Keratinocyte (primary cell): ENCODE data around the gene PDE8A. TPM values are rescaled to one million over a fixed set of nuclear protein-coding genes. Genes with fewer than 3 reads are reported as not detected.

Source experiments
- DNase-seq: peaks from one replicate; pipeline ENCODE4 v3.0.0-alpha.2; 2011; ENCODE audit warnings: low read depth, missing footprints, low spot score
- FAIRE-seq: peaks from 2 replicates; lab custom pipeline; 2011; peaks lifted over from hg19 to GRCh38; lab: Jason Lieb, UNC
- H2AFZ ChIP-seq: 2 replicates; pipeline ENCODE4 v1.6.0; 2012; ENCODE audit warnings: low read length, control low read depth, inconsistent platforms; ENCODE audit not compliant: control insufficient read depth
- H3K27ac ChIP-seq: 2 replicates; pipeline ENCODE4 v1.5.1; 2011; ENCODE audit warnings: low read length; ENCODE audit not compliant: control insufficient read depth, insufficient read depth
- H3K27me3 ChIP-seq: 3 replicates; pipeline ENCODE4 v1.6.0; 2011; ENCODE audit warnings: low read length; ENCODE audit not compliant: control insufficient read depth, insufficient read depth; ENCODE audit errors: extremely low read depth
- H3K36me3 ChIP-seq, 2 experiments: 2 replicates in 1 of 2; 3 replicates in 1 of 2; pipeline ENCODE4 v1.5.1; 2011; ENCODE audit warnings: low read length in 2 of 2, mild to moderate bottlenecking in 1 of 2; ENCODE audit not compliant: control insufficient read depth in 2 of 2, insufficient read depth in 2 of 2; ENCODE audit errors: extremely low read depth in 1 of 2
- H3K4me1 ChIP-seq: 3 replicates; pipeline ENCODE4 v1.5.1; 2011; ENCODE audit warnings: low read length; ENCODE audit not compliant: control insufficient read depth, insufficient read depth; ENCODE audit errors: extremely low read depth
- H3K4me2 ChIP-seq: 3 replicates; pipeline ENCODE4 v1.6.0; 2011; ENCODE audit warnings: low read depth, low read length; ENCODE audit not compliant: control insufficient read depth, insufficient read depth; ENCODE audit errors: extremely low read depth
- H3K4me3 ChIP-seq, 3 experiments: fragments of 200-600 bp in 1 of 3; sonication (generic) in 1 of 3; 2 replicates in 2 of 3; 3 replicates in 1 of 3; pipeline ENCODE4 v1.5.1; 2011 to 2016; ENCODE audit warnings: low read length in 3 of 3, mild to moderate bottlenecking in 3 of 3, control low read depth in 2 of 3, inconsistent platforms in 1 of 3, low read depth in 1 of 3, mixed read lengths in 1 of 3, mixed run types in 1 of 3, moderate library complexity in 1 of 3; ENCODE audit not compliant: control insufficient read depth in 2 of 3, insufficient read depth in 2 of 3; ENCODE audit errors: extremely low read depth in 1 of 3
- H3K79me2 ChIP-seq: 2 replicates; pipeline ENCODE4 v1.6.0; 2012; ENCODE audit warnings: low read length; ENCODE audit not compliant: control insufficient read depth, insufficient read depth
- H3K9ac ChIP-seq: 3 replicates; pipeline ENCODE4 v1.6.0; 2011; ENCODE audit warnings: low read length; ENCODE audit not compliant: control insufficient read depth, insufficient read depth; ENCODE audit errors: extremely low read depth
- H3K9me1 ChIP-seq: 3 replicates; pipeline ENCODE4 v1.6.0; 2011; ENCODE audit warnings: low read length; ENCODE audit not compliant: control insufficient read depth, insufficient read depth; ENCODE audit errors: extremely low read depth
- H3K9me3 ChIP-seq: 2 replicates; pipeline ENCODE4 v1.5.1; 2012; ENCODE audit warnings: low read depth, low read length; ENCODE audit not compliant: control insufficient read depth
- H4K20me1 ChIP-seq: 3 replicates; pipeline ENCODE4 v1.6.0; 2011; ENCODE audit warnings: low read length; ENCODE audit not compliant: control insufficient read depth, insufficient read depth; ENCODE audit errors: extremely low read depth
- EZH2 ChIP-seq: IDR thresholded peaks from one replicate; pipeline ENCODE4 v1.6.1; 2012; ENCODE audit warnings: inconsistent platforms, mild to moderate bottlenecking, low read length, moderate library complexity
- dilution Hi-C: fragments of 300-500 bp; cut with MboI; formaldehyde crosslinking; loops from one replicate; pipeline ENCODE4 v1.7.0; 2020; ENCODE audit warnings: low sequenced_read_pairs; ENCODE audit not compliant: extremely low pct_ligation_motif_present
- polyA plus RNA-seq, 5 experiments: library from polyadenylated mRNA; depleted of rRNA in 3 of 5; stranded (reverse) in 3 of 5; stranded (forward) in 1 of 5; unstranded in 1 of 5; fragments of >200 nt; gene quantifications; 1 replicate in 1 of 5; 2 replicates in 3 of 5; 3 replicates in 1 of 5; pipeline versions ENCODE4 v1.2.1 to v1.2.3, GENCODE V29; 2011 to 2012; ENCODE audit warnings: missing spikeins in 2 of 5, low read depth in 1 of 5, low replicate concordance in 1 of 5
- TF ChIP-seq, protein P1 (sequence below), 3 experiments: IDR thresholded peaks in 1 of 3; conservative IDR thresholded peaks in 1 of 3; optimal IDR thresholded peaks in 1 of 3; 2 replicates in 2 of 3; 3 replicates in 1 of 3; pipeline versions ENCODE3 to v1.5.1; 2011; ENCODE audit warnings: low read length in 3 of 3, mild to moderate bottlenecking in 3 of 3, moderate library complexity in 2 of 3, control low read depth in 1 of 3, inconsistent platforms in 1 of 3; ENCODE audit not compliant: insufficient read depth in 2 of 3; ENCODE audit errors: extremely low read depth in 1 of 3

PDE8A gene
- polyA plus RNA-seq, 1 donor (not counting 4 experiments of a cell fraction or from before 2014, with no cell fraction given), result 24.1 TPM

DNA sequence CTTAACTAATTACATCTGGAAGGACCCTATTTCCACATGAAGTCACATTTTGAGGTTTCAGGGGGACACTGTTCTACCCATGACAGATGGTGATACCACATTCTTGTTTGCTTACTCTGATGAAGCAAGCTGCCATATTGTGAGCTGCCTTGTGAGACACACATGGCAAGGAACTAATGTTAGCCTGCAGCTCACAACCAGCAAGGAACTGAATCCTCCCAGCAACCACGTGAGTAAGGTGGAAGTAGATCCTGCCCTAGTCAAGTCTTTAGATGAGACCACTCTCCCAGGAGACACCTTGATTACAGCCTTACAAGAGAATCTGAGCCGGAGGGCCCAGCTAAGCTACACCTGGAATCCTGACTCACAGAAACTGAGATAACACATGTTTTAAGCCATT, 160.1 kb downstream of the PDE8A start:
- DNase-seq, result no peak
- Histone ChIP-seq H3K9me3 (no peaks in the 10 kb centered on the region), H3K27me3 (no peaks in the 10 kb centered on the region), H3K4me3 (no peak overlapping the region), H3K27ac (no peak overlapping the region), H3K9me1 (peaks cover 3% of the 10 kb centered on the region), H3K4me1 (peaks cover 6% of the 10 kb centered on the region), H4K20me1 (no peaks in the 10 kb centered on the region), H3K9ac (no peak overlapping the region), H3K36me3 (peaks cover 2 to 4% of the 10 kb centered on the region in 2 experiments), H3K79me2 (no peaks in the 10 kb centered on the region), H2AFZ (no peak overlapping the region), H3K4me2 (no peak overlapping the region)
- TF ChIP-seq, protein P1, sequence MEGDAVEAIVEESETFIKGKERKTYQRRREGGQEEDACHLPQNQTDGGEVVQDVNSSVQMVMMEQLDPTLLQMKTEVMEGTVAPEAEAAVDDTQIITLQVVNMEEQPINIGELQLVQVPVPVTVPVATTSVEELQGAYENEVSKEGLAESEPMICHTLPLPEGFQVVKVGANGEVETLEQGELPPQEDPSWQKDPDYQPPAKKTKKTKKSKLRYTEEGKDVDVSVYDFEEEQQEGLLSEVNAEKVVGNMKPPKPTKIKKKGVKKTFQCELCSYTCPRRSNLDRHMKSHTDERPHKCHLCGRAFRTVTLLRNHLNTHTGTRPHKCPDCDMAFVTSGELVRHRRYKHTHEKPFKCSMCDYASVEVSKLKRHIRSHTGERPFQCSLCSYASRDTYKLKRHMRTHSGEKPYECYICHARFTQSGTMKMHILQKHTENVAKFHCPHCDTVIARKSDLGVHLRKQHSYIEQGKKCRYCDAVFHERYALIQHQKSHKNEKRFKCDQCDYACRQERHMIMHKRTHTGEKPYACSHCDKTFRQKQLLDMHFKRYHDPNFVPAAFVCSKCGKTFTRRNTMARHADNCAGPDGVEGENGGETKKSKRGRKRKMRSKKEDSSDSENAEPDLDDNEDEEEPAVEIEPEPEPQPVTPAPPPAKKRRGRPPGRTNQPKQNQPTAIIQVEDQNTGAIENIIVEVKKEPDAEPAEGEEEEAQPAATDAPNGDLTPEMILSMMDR (optimal IDR thresholded peaks at IDR 0.05 in 1 of 3, IDR thresholded peaks at IDR 0.05 in 1 of 3, conservative IDR thresholded peaks at IDR 0.05 in 1 of 3; ENCODE audit: extremely low read depth in 1 of 3, insufficient read depth in 2 of 3, low read length in 3 of 3), result no peak
- TF ChIP-seq EZH2, result no peak
- dilution Hi-C loops, result no loop called here
- FAIRE-seq, result no peak

DNA sequence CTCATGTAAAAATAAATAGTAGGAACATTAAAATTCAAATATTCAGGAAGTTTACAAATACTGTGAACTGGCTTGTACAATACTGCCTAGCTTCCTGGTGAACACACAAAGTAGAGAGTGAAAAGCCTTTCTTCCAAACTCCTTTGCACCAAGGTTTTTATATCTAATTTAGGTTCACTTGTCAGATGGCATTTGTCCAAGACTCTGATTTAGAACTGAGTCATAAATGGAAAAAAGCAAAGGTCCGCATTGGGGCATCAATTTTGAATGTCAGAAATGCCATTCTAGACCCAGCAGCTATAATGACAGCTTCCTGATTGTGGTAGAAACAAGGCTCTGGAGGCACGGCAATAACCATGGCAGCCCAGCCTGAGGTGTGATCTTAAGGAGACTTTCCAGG, 160.7 kb downstream of the PDE8A start:
- no peak for TF ChIP-seq EZH2
- TF ChIP-seq, protein P1 (optimal IDR thresholded peaks at IDR 0.05 in 1 of 3, IDR thresholded peaks at IDR 0.05 in 1 of 3, conservative IDR thresholded peaks at IDR 0.05 in 1 of 3; ENCODE audit: extremely low read depth in 1 of 3, insufficient read depth in 2 of 3, low read length in 3 of 3), result no peak
- Histone ChIP-seq H3K4me3 (no peak overlapping the region), H3K4me1 (peaks cover 6% of the 10 kb centered on the region), H3K9me3 (no peaks in the 10 kb centered on the region), H3K27ac (no peak overlapping the region), H4K20me1 (no peaks in the 10 kb centered on the region), H3K4me2 (no peak overlapping the region), H3K79me2 (no peaks in the 10 kb centered on the region), H3K9ac (no peak overlapping the region), H3K36me3 (peaks cover 0 to 4% of the 10 kb centered on the region in 2 experiments), H3K27me3 (no peaks in the 10 kb centered on the region), H2AFZ (no peak overlapping the region), H3K9me1 (peaks cover 3% of the 10 kb centered on the region)
- FAIRE-seq (no peak), DNase-seq (no peak)
- dilution Hi-C loops, result no loop called here
